ENCODE results near the gene SNHG17.

The SNHG17 gene

DNA sequence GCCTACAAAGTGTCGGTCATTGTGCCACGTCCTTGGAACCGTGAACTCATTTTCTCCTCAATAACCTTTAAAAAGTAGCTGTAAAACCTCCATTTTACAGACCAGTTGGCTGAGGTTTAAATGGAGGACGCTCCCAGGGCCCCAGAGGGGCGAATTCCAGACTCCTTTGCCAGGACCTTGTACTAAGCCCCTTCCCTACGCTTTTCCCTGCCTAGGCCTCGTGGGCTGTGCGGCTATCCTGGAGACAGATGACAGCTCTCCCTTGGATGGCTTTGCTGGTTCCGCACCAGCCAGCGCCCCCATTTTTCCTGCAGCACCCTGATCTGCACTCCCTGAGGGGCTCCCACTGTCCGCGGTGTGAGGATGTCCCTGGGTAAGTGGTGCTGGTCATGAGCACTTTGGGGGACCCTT, 12.1 kb upstream of the SNHG17 start:
- peaks cover 9% of the 10 kb centered on the region in 2 experiments for H3K4me1 ChIP-seq (ENCODE audit: control insufficient read depth in 1 of 2, insufficient read depth in 2 of 2, low read length in 2 of 2)
- H4K12ac ChIP-seq (ENCODE audit: low read depth, low read length), result peak overlapping the region; percentile 86
- no peak overlapping the region for H3K23ac ChIP-seq (ENCODE audit: low read length)
- peak overlapping the region; percentile 85 for H3K4me3 ChIP-seq (ENCODE audit: low read depth, low read length)
- no peak overlapping the region for H3K27ac ChIP-seq (ENCODE audit: low read depth, low read length)
- H2BK5ac ChIP-seq (ENCODE audit: low read depth, low read length, poor library complexity), result peak overlapping the region; percentile 19
- H3K14ac ChIP-seq (ENCODE audit: low read length), result peak overlapping the region; percentile 89
- H3K4ac ChIP-seq (ENCODE audit: low read depth, low read length), result peak overlapping the region; percentile 29
- H2AK5ac ChIP-seq (ENCODE audit: low read length), result no peak overlapping the region
- H3K9ac ChIP-seq (ENCODE audit: low read length), result peak overlapping the region; percentile 97
- H3K18ac ChIP-seq (ENCODE audit: low read length), result peak overlapping the region; percentile 89
- H3K79me1 ChIP-seq (ENCODE audit: low read length), result peaks cover 4% of the 10 kb centered on the region
- peak overlapping the region; percentile 83 for H3K4me2 ChIP-seq (ENCODE audit: low read length)
- H2BK12ac ChIP-seq (ENCODE audit: low read length), result no peak overlapping the region
- peak overlapping the region; percentile 100 for H4K8ac ChIP-seq (ENCODE audit: low read depth, low read length)
- peak in 1 of 2 donors; percentile 10 for DNase-seq
- peaks cover 6% of the 10 kb centered on the region for H3K79me2 ChIP-seq (ENCODE audit: control insufficient read depth, insufficient read depth, low read length, poor library complexity)
- peak overlapping the region; percentile 95 for H4K91ac ChIP-seq (ENCODE audit: low read depth, low read length)
- WGBS (ENCODE audit: extremely low coverage, insufficient coverage, insufficient read length), result no CpG with 5 or more reads among the region's 12 CpGs
- H3K36me3 ChIP-seq (ENCODE audit: control insufficient read depth in 1 of 2, insufficient read depth in 2 of 2, low read length in 2 of 2), result peaks cover 16 to 19% of the 10 kb centered on the region in 2 experiments
- H3K9me3 ChIP-seq (ENCODE audit: insufficient read depth, low read depth, low read length), result no peaks in the 10 kb centered on the region
- H2BK120ac ChIP-seq (ENCODE audit: insufficient read depth, low read length, poor library complexity), result no peak overlapping the region
- no peaks in the 10 kb centered on the region for H3K27me3 ChIP-seq (ENCODE audit: insufficient read depth, low read length)
- no peak overlapping the region for H2AFZ ChIP-seq (ENCODE audit: insufficient read depth, low read length, poor library complexity)

GRCh38 chr20:38446441-38447209, 11.5 kb upstream of the SNHG17 start:
- Histone ChIP-seq H2AK5ac (ENCODE audit: low read length) (peak overlapping the region; percentile 47), H3K4me3 (ENCODE audit: low read depth, low read length) (peak overlapping the region; percentile 85), H3K9me3 (ENCODE audit: insufficient read depth, low read depth, low read length) (no peaks in the 10 kb centered on the region), H2BK12ac (ENCODE audit: low read length) (no peak overlapping the region), H3K36me3 (ENCODE audit: control insufficient read depth in 1 of 2, insufficient read depth in 2 of 2, low read length in 2 of 2) (peaks cover 16 to 19% of the 10 kb centered on the region in 2 experiments), H2AFZ (ENCODE audit: insufficient read depth, low read length, poor library complexity) (peak overlapping the region; percentile 82), H3K27me3 (ENCODE audit: insufficient read depth, low read length) (no peaks in the 10 kb centered on the region), H4K8ac (ENCODE audit: low read depth, low read length) (peak overlapping the region; percentile 100), H2BK120ac (ENCODE audit: insufficient read depth, low read length, poor library complexity) (peak overlapping the region; percentile 54), H4K12ac (ENCODE audit: low read depth, low read length) (peak overlapping the region; percentile 86), H3K27ac (ENCODE audit: low read depth, low read length) (no peak overlapping the region), H3K4me1 (ENCODE audit: control insufficient read depth in 1 of 2, insufficient read depth in 2 of 2, low read length in 2 of 2) (peaks cover 9% of the 10 kb centered on the region in 2 experiments), H3K9ac (ENCODE audit: low read length) (peak overlapping the region; percentile 97), H3K4me2 (ENCODE audit: low read length) (peak overlapping the region; percentile 83), H4K91ac (ENCODE audit: low read depth, low read length) (peak overlapping the region; percentile 95), H3K79me1 (ENCODE audit: low read length) (peaks cover 4% of the 10 kb centered on the region), H3K4ac (ENCODE audit: low read depth, low read length) (peak overlapping the region; percentile 97), H3K14ac (ENCODE audit: low read length) (peak overlapping the region; percentile 89), H2BK5ac (ENCODE audit: low read depth, low read length, poor library complexity) (peak overlapping the region; percentile 81), H3K79me2 (ENCODE audit: control insufficient read depth, insufficient read depth, low read length, poor library complexity) (peaks cover 6% of the 10 kb centered on the region), H3K18ac (ENCODE audit: low read length) (peak overlapping the region; percentile 89), H3K23ac (ENCODE audit: low read length) (no peak overlapping the region)
- WGBS (ENCODE audit: extremely low coverage, insufficient coverage, insufficient read length), result no CpG with 5 or more reads among the region's 56 CpGs
- peak; percentile 92 to 98 for DNase-seq

GRCh38 chr20:38445901-38446425, 10.8 kb upstream of the SNHG17 start:
- Histone ChIP-seq H3K27ac (ENCODE audit: low read depth, low read length) (no peak overlapping the region), H4K8ac (ENCODE audit: low read depth, low read length) (no peak overlapping the region), H3K9me3 (ENCODE audit: insufficient read depth, low read depth, low read length) (no peaks in the 10 kb centered on the region), H3K4me1 (ENCODE audit: control insufficient read depth in 1 of 2, insufficient read depth in 2 of 2, low read length in 2 of 2) (peaks cover 9% of the 10 kb centered on the region in 2 experiments), H3K4me3 (ENCODE audit: low read depth, low read length) (no peak overlapping the region), H3K14ac (ENCODE audit: low read length) (no peak overlapping the region), H3K36me3 (ENCODE audit: control insufficient read depth in 1 of 2, insufficient read depth in 2 of 2, low read length in 2 of 2) (peaks cover 16 to 19% of the 10 kb centered on the region in 2 experiments), H3K9ac (ENCODE audit: low read length) (no peak overlapping the region), H4K91ac (ENCODE audit: low read depth, low read length) (no peak overlapping the region), H2AFZ (ENCODE audit: insufficient read depth, low read length, poor library complexity) (peak overlapping the region; percentile 60), H2AK5ac (ENCODE audit: low read length) (no peak overlapping the region), H2BK120ac (ENCODE audit: insufficient read depth, low read length, poor library complexity) (no peak overlapping the region), H3K23ac (ENCODE audit: low read length) (no peak overlapping the region), H2BK5ac (ENCODE audit: low read depth, low read length, poor library complexity) (no peak overlapping the region), H3K79me2 (ENCODE audit: control insufficient read depth, insufficient read depth, low read length, poor library complexity) (peaks cover 6% of the 10 kb centered on the region), H3K4me2 (ENCODE audit: low read length) (no peak overlapping the region), H3K79me1 (ENCODE audit: low read length) (peaks cover 4% of the 10 kb centered on the region), H3K4ac (ENCODE audit: low read depth, low read length) (no peak overlapping the region), H3K27me3 (ENCODE audit: insufficient read depth, low read length) (no peaks in the 10 kb centered on the region), H4K12ac (ENCODE audit: low read depth, low read length) (no peak overlapping the region), H3K18ac (ENCODE audit: low read length) (no peak overlapping the region), H2BK12ac (ENCODE audit: low read length) (no peak overlapping the region)
- WGBS (ENCODE audit: extremely low coverage, insufficient coverage, insufficient read length), result no CpG with 5 or more reads among the region's 6 CpGs
- DNase-seq, result no peak

DNA sequence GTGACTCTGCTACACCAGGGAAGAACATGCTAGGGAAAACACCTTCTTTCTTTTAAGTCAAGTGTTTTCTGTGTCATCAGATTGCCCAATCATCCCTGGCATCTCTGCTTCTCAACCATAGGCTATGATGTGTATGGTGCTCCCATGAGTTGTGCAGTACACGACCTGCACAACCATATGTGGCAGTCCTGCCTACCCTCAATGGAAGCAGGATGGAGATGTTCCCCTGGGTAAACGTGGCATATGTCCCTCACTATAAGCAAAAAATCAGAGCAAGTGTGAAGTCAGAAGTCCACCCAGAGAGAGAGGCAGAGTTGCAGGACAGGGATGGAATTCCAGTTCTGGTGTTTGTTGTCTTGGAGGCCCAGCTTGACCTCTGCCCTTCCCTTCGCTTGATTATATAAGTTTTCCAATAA, 10.3 kb upstream of the SNHG17 start:
- Histone ChIP-seq H4K12ac (ENCODE audit: low read depth, low read length) (no peak overlapping the region), H2BK120ac (ENCODE audit: insufficient read depth, low read length, poor library complexity) (no peak overlapping the region), H2AK5ac (ENCODE audit: low read length) (no peak overlapping the region), H4K8ac (ENCODE audit: low read depth, low read length) (no peak overlapping the region), H3K27me3 (ENCODE audit: insufficient read depth, low read length) (no peaks in the 10 kb centered on the region), H3K4ac (ENCODE audit: low read depth, low read length) (no peak overlapping the region), H3K79me2 (ENCODE audit: control insufficient read depth, insufficient read depth, low read length, poor library complexity) (peaks cover 6% of the 10 kb centered on the region), H3K4me1 (ENCODE audit: control insufficient read depth in 1 of 2, insufficient read depth in 2 of 2, low read length in 2 of 2) (peaks cover 9% of the 10 kb centered on the region in 2 experiments), H3K79me1 (ENCODE audit: low read length) (peaks cover 4% of the 10 kb centered on the region), H3K14ac (ENCODE audit: low read length) (no peak overlapping the region), H2AFZ (ENCODE audit: insufficient read depth, low read length, poor library complexity) (no peak overlapping the region), H2BK5ac (ENCODE audit: low read depth, low read length, poor library complexity) (no peak overlapping the region), H3K36me3 (ENCODE audit: control insufficient read depth in 1 of 2, insufficient read depth in 2 of 2, low read length in 2 of 2) (peaks cover 13% of the 10 kb centered on the region in 2 experiments), H3K9ac (ENCODE audit: low read length) (no peak overlapping the region), H3K18ac (ENCODE audit: low read length) (no peak overlapping the region), H3K9me3 (ENCODE audit: insufficient read depth, low read depth, low read length) (peaks cover 3% of the 10 kb centered on the region), H4K91ac (ENCODE audit: low read depth, low read length) (no peak overlapping the region), H3K23ac (ENCODE audit: low read length) (no peak overlapping the region), H3K4me2 (ENCODE audit: low read length) (no peak overlapping the region), H3K4me3 (ENCODE audit: low read depth, low read length) (no peak overlapping the region), H2BK12ac (ENCODE audit: low read length) (no peak overlapping the region), H3K27ac (ENCODE audit: low read depth, low read length) (no peak overlapping the region)
- no CpG with 5 or more reads among the region's 3 CpGs for WGBS (ENCODE audit: extremely low coverage, insufficient coverage, insufficient read length)
- DNase-seq, result no peak
